Fibroblast of the conjunctiva (primary cell): Measurements from ENCODE around the gene KLHL17.
A peak's percentile ranks its signal among the peaks of the same experiment; 100 is the strongest.
"Not testable (repeated sequence)": the region's sequence is repeated elsewhere in the genome, so short reads cannot be mapped to it uniquely, and the experiment has no call there.

ENCODE experiments used
- DNase-seq: peaks from one replicate; pipeline ENCODE4 v3.0.0-alpha.2; 2010; ENCODE audit warnings: low read depth

The KLHL17 gene

GRCh38 chr1:970242-970972 lies 10.0 kb downstream of the KLHL17 start:
- DNase-seq, result no peak

GRCh38 chr1:970973-971730 lies 10.8 kb downstream of the KLHL17 start:
- DNase-seq, result no peak

- DNase-seq, result no peak
These were observed 11.5 kb downstream of the KLHL17 start for GRCh38 chr1:971751-972506.

GRCh38 chr1:972726-973458 lies 12.5 kb downstream of the KLHL17 start:
- DNase-seq, result no peak

GRCh38 chr1:973459-974292 lies 13.3 kb downstream of the KLHL17 start:
- DNase-seq, result no peak

- no peak for DNase-seq
These were observed 13.9 kb downstream of the KLHL17 start for GRCh38 chr1:974293-974640.

GRCh38 chr1:974687-975328 lies 14.4 kb downstream of the KLHL17 start:
- DNase-seq, result no peak

GRCh38 chr1:975365-975764 lies 15.0 kb downstream of the KLHL17 start:
- no peak for DNase-seq

- DNase-seq, result peak; percentile 24
These were observed 15.7 kb downstream of the KLHL17 start for GRCh38 chr1:975896-976683.

- not testable (repeated sequence) for DNase-seq
These were observed 16.4 kb downstream of the KLHL17 start for GRCh38 chr1:976791-977190.

- DNase-seq, result no peak
These were observed 17.9 kb downstream of the KLHL17 start for GRCh38 chr1:978069-978834.

- no peak for DNase-seq
These were observed 18.7 kb downstream of the KLHL17 start for GRCh38 chr1:978835-979743.

- no peak for DNase-seq
These were observed 19.3 kb downstream of the KLHL17 start for GRCh38 chr1:979744-980072.

- no peak for DNase-seq
These were observed 19.8 kb downstream of the KLHL17 start for GRCh38 chr1:980137-980571.

- DNase-seq, result no peak
These were observed 20.4 kb downstream of the KLHL17 start for GRCh38 chr1:980602-981395.

- no peak for DNase-seq
These were observed 21.1 kb downstream of the KLHL17 start for GRCh38 chr1:981491-981954.

- DNase-seq, result no peak
These were observed 21.7 kb downstream of the KLHL17 start, which contains the start of gene PERM1 for GRCh38 chr1:981955-982558. Gene PERM1 (minus strand): TSS chr1:982093. CDS start chr1:981029, 1,064 bp downstream.
